Measurements from ENCODE around the gene EFHC1.

Gene EFHC1

DNA sequence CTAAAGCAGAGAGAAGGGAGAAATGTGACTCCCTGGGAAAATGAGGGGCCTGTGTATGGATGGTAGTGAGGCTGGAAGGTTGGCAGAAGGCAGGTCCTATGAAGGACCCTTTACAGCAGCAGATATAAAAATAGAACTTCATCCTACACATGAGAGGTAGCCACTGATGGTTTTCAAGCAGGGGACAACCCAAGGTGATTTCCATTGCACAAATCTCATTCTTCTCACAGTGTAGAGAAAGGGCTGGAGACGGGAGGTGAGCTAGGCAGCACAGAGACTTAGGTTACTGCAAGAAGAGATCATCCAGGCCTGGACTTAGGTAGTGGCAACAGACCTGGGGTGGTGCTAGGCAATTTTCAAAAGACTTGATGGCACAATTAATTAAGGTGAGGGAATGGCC, 126.0 kb downstream of the EFHC1 start:
- no peaks in the 10 kb centered on the region for H3K27me3 ChIP-seq
- no peak overlapping the region for H3K27ac ChIP-seq
- H3K4me1 ChIP-seq (ENCODE audit: control insufficient read depth in 1 of 2, insufficient read depth in 1 of 2, low read depth in 1 of 2, low read length in 1 of 2): peaks cover 8 to 9% of the 10 kb centered on the region in 2 experiments
- no peaks in the 10 kb centered on the region for H3K9me3 ChIP-seq
- no peaks in the 10 kb centered on the region for H3K36me3 ChIP-seq
- no peak for TF ChIP-seq CTCF (IDR thresholded peaks at IDR 0.05)
- H3K4me3 ChIP-seq (ENCODE audit: low read depth in 1 of 2, low read length in 1 of 2): no peak overlapping the region

- TF ChIP-seq CTCF (IDR thresholded peaks at IDR 0.05): no peak
These were observed 126.5 kb downstream of the EFHC1 start for GRCh38 chr6:52546678-52547077.

GRCh38 chr6:52547647-52548352, 127.7 kb downstream of the EFHC1 start:
- Histone ChIP-seq H3K4me3 (ENCODE audit: low read depth in 1 of 2, low read length in 1 of 2) (no peak overlapping the region), H3K27me3 (no peaks in the 10 kb centered on the region), H3K27ac (no peak overlapping the region), H3K9me3 (no peaks in the 10 kb centered on the region), H3K4me1 (ENCODE audit: control insufficient read depth in 1 of 2, insufficient read depth in 1 of 2, low read depth in 1 of 2, low read length in 1 of 2) (peaks cover 8 to 9% of the 10 kb centered on the region in 2 experiments), H3K36me3 (no peaks in the 10 kb centered on the region)
- TF ChIP-seq CTCF (IDR thresholded peaks at IDR 0.05): no peak

More at GRCh38 chr6:52546678-52547077, 126.5 kb downstream of the EFHC1 start:
- no peak overlapping the region for H3K27ac ChIP-seq
- H3K4me3 ChIP-seq (ENCODE audit: low read depth in 1 of 2, low read length in 1 of 2): no peak overlapping the region
- H3K9me3 ChIP-seq: no peaks in the 10 kb centered on the region
- H3K27me3 ChIP-seq: no peaks in the 10 kb centered on the region
- peaks cover 8 to 9% of the 10 kb centered on the region in 2 experiments for H3K4me1 ChIP-seq (ENCODE audit: control insufficient read depth in 1 of 2, insufficient read depth in 1 of 2, low read depth in 1 of 2, low read length in 1 of 2)
- H3K36me3 ChIP-seq: no peaks in the 10 kb centered on the region

DNA sequence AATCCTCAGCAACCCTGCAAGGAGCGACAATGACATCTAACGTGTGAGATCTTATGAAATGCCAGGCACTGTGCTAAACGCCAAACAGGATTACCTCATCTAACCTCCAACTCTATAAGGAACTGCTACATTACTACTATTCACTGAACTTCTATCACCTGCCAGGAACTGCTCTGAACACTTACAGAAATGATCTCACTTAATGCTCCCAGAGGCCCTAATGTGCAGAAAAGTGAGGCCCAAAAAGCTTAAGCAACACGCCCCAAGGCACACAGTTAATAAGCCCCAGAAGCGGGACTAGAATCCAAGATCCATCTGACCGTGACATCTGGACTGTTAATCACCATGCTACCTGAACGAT, 128.2 kb downstream of the EFHC1 start:
- no peak overlapping the region for H3K4me3 ChIP-seq (ENCODE audit: low read depth in 1 of 2, low read length in 1 of 2)
- H3K27ac ChIP-seq: no peak overlapping the region
- peaks cover 8 to 9% of the 10 kb centered on the region in 2 experiments for H3K4me1 ChIP-seq (ENCODE audit: control insufficient read depth in 1 of 2, insufficient read depth in 1 of 2, low read depth in 1 of 2, low read length in 1 of 2)
- TF ChIP-seq CTCF (IDR thresholded peaks at IDR 0.05): no peak
- H3K36me3 ChIP-seq: no peaks in the 10 kb centered on the region
- H3K9me3 ChIP-seq: no peaks in the 10 kb centered on the region
- H3K27me3 ChIP-seq: no peaks in the 10 kb centered on the region

DNA sequence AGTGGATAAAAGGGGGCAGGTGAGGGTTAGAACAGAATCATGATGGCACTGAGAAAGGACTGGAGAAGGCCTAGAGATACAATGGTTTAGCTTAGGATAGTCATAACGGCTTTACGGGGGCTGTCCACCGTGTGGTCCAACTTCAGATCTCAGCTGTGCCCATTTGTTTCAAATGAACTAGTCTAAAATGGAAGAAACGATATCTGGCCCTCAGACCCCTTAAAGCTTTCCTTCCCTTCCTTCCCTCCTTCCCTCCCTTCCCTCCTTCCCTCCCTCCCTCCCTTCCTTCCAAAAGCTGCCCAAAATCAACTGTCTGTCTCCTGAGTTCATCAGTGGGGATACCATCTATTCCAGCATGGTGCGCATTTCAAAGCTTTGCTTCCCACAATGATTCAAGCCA, 128.9 kb downstream of the EFHC1 start:
- H3K4me3 ChIP-seq (ENCODE audit: low read depth in 1 of 2, low read length in 1 of 2): no peak overlapping the region
- TF ChIP-seq CTCF (IDR thresholded peaks at IDR 0.05): no peak
- no peaks in the 10 kb centered on the region for H3K36me3 ChIP-seq
- H3K4me1 ChIP-seq (ENCODE audit: control insufficient read depth in 1 of 2, insufficient read depth in 1 of 2, low read depth in 1 of 2, low read length in 1 of 2): peaks cover 8 to 9% of the 10 kb centered on the region in 2 experiments
- H3K9me3 ChIP-seq: no peaks in the 10 kb centered on the region
- no peak overlapping the region for H3K27ac ChIP-seq
- no peaks in the 10 kb centered on the region for H3K27me3 ChIP-seq
